ENCODE results near the gene BCL7A. TPM values are rescaled to one million over a fixed set of nuclear protein-coding genes. Genes with fewer than 3 reads are reported as not detected.

BCL7A gene
- total and polyA plus RNA-seq, 2 of the 8 experiments (the other 6 are each of a cell fraction or from before 2014, with no cell fraction given) = 11.9 to 12.7 TPM

GRCh38 chr12:122013136-122013535 lies 8.5 kb upstream of the BCL7A start:
- FAIRE-seq (no peak), DNase-seq (ENCODE audit: low read depth in 1 of 2, low spot score in 2 of 2) (no peak)
- H2BK12ac ChIP-seq (ENCODE audit: low read depth, low read length) = no peak overlapping the region
- H3K9ac ChIP-seq (replicated peaks in 1 of 4; ENCODE audit: extremely low read depth in 1 of 4, low read depth in 3 of 4, low read length in 3 of 4) = no peak overlapping the region
- H3K56ac ChIP-seq (replicated peaks; ENCODE audit: insufficient read length, low read depth, low read length) = no peak overlapping the region
- ChIA-PET CTCF (ENCODE audit: partially characterized antibody) (interaction anchor here (0.6 to 1.2 kb wide), 2 partner anchors 14 to 18 kb away, joined by 3 read pairs; no protein-coding TSS in a partner anchor), POLR2A (ENCODE audit: partially characterized antibody) (no interaction called here)
- H3K9me3 ChIP-seq (ENCODE audit: insufficient read depth in 2 of 2, low read depth in 1 of 2, low read length in 1 of 2) = no peaks in the 10 kb centered on the region
- no peak overlapping the region for H3K4ac ChIP-seq (replicated peaks; ENCODE audit: insufficient read length, low read depth, low read length)
- H3K23ac ChIP-seq (ENCODE audit: insufficient read length) = no peak overlapping the region
- H3K79me2 ChIP-seq (ENCODE audit: control insufficient read depth in 1 of 2, insufficient read depth in 2 of 2, low read length in 2 of 2) = no peaks in the 10 kb centered on the region
- H2AK5ac ChIP-seq (ENCODE audit: low read depth, low read length) = no peak overlapping the region
- H2BK20ac ChIP-seq (ENCODE audit: low read length) = no peak overlapping the region
- H4K91ac ChIP-seq (replicated peaks; ENCODE audit: insufficient read length, low read length) = no peak overlapping the region
- H4K20me1 ChIP-seq (replicated peaks in 1 of 2; ENCODE audit: control insufficient read depth in 1 of 2, insufficient read depth in 2 of 2, low read length in 2 of 2) = no peaks in the 10 kb centered on the region
- TF ChIP-seq SIRT6 (IDR thresholded peaks at IDR 0.05; ENCODE audit: low read length) (no peak), RBBP5 (IDR thresholded peaks at IDR 0.05; ENCODE audit: borderline replicate concordance, low read depth, low read length) (no peak), GTF2F1 (IDR thresholded peaks at IDR 0.05; ENCODE audit: borderline replicate concordance, low read depth, low read length) (no peak), HDAC6 (IDR thresholded peaks at IDR 0.05; ENCODE audit: low read depth, low read length) (no peak), ZNF274 (IDR thresholded peaks at IDR 0.05; ENCODE audit: borderline replicate concordance, extremely low read depth, low read length) (no peak), TAF1 (IDR thresholded peaks at IDR 0.05; ENCODE audit: low read depth, low read length) (no peak), EZH2 (IDR thresholded peaks at IDR 0.05; ENCODE audit: low read depth, low read length, severe bottlenecking) (no peak), POLR2AphosphoS5 (IDR thresholded peaks at IDR 0.05; ENCODE audit: low read depth, low read length) (no peak), CREB1 (IDR thresholded peaks at IDR 0.05) (no peak), CTBP2 (IDR thresholded peaks at IDR 0.05; ENCODE audit: borderline replicate concordance, insufficient read depth, insufficient read length, low read length) (no peak), EGR1 (IDR thresholded peaks at IDR 0.05; ENCODE audit: borderline replicate concordance, low read depth, low read length) (no peak), SIX5 (IDR thresholded peaks at IDR 0.05; ENCODE audit: low read depth, low read length) (no peak), SUZ12 (IDR thresholded peaks at IDR 0.05; ENCODE audit: low read length) (no peak), TBP (IDR thresholded peaks at IDR 0.05; ENCODE audit: low read depth, low read length) (no peak), MAFK (IDR thresholded peaks at IDR 0.05; ENCODE audit: low read depth, low read length) (no peak)
- H3K4me1 ChIP-seq (replicated peaks in 1 of 4; ENCODE audit: control insufficient read depth in 3 of 4, insufficient read depth in 4 of 4, low read length in 3 of 4) = no peaks in the 10 kb centered on the region
- no peak overlapping the region for H3K4me3 ChIP-seq (ENCODE audit: extremely low read depth in 1 of 4, insufficient read depth in 2 of 4, low read depth in 3 of 4, low read length in 4 of 4)
- H2BK5ac ChIP-seq (ENCODE audit: low read depth, low read length) = no peak overlapping the region
- no peaks in the 10 kb centered on the region for H3K36me3 ChIP-seq (ENCODE audit: control insufficient read depth in 2 of 4, insufficient read depth in 4 of 4, low read length in 3 of 4)
- no peak overlapping the region for H4K8ac ChIP-seq (ENCODE audit: extremely low read depth, insufficient read depth, low read length)
- no peak overlapping the region for H2BK120ac ChIP-seq (replicated peaks; ENCODE audit: low read depth, low read length)
- H2AFZ ChIP-seq (ENCODE audit: low read length) = no peak overlapping the region
- no peak overlapping the region for H2BK15ac ChIP-seq (ENCODE audit: low read length)
- no peaks in the 10 kb centered on the region for H3K23me2 ChIP-seq (ENCODE audit: low read depth, low read length)
- 86% methylated on average over 4 of the region's 4 CpGs; no CpG with 5 or more reads in 1 of the 2 experiments for WGBS, 2 experiments (ENCODE audit: extremely low coverage in 1 of 2, insufficient coverage in 1 of 2, insufficient read length in 1 of 2, insufficient replicate concordance in 2 of 2, low coverage in 1 of 2, low lambda C conversion rate in 2 of 2, missing lambda C conversion rate in 1 of 2)
- no peak overlapping the region for H3K27ac ChIP-seq (ENCODE audit: low read depth, low read length)
- H3K14ac ChIP-seq (ENCODE audit: insufficient read length) = no peak overlapping the region
- H3K4me2 ChIP-seq (ENCODE audit: insufficient read depth in 1 of 2, low read depth in 2 of 2, low read length in 2 of 2) = no peak overlapping the region
- no peak overlapping the region for H3K18ac ChIP-seq (ENCODE audit: extremely low read depth, low read length)
- no peaks in the 10 kb centered on the region for H3K79me1 ChIP-seq (ENCODE audit: low read depth, low read length)
- no peaks in the 10 kb centered on the region for H3K27me3 ChIP-seq (replicated peaks in 1 of 4; ENCODE audit: control insufficient read depth in 3 of 4, extremely low read depth in 1 of 4, insufficient read depth in 3 of 4, low read length in 3 of 4)
- H4K5ac ChIP-seq (ENCODE audit: insufficient read length, low read depth, low read length) = no peak overlapping the region
